ENCODE results near the gene ANKRD29. TPM values are rescaled to one million over a fixed set of nuclear protein-coding genes. Genes with fewer than 3 reads are reported as not detected.
"Not testable (repeated sequence)": the region's sequence is repeated elsewhere in the genome, so short reads cannot be mapped to it uniquely, and the experiment has no call there.

The ANKRD29 gene
- total RNA-seq, 1 experiment from 2014 or later = 2.9 TPM

- no peaks in the 10 kb centered on the region for H3K27me3 ChIP-seq (ENCODE audit: control insufficient read depth, insufficient read depth, low read length)
- DNase-seq = no peak
These were observed 81.9 kb downstream of the ANKRD29 start for GRCh38 chr18:23580677-23581367.

DNA sequence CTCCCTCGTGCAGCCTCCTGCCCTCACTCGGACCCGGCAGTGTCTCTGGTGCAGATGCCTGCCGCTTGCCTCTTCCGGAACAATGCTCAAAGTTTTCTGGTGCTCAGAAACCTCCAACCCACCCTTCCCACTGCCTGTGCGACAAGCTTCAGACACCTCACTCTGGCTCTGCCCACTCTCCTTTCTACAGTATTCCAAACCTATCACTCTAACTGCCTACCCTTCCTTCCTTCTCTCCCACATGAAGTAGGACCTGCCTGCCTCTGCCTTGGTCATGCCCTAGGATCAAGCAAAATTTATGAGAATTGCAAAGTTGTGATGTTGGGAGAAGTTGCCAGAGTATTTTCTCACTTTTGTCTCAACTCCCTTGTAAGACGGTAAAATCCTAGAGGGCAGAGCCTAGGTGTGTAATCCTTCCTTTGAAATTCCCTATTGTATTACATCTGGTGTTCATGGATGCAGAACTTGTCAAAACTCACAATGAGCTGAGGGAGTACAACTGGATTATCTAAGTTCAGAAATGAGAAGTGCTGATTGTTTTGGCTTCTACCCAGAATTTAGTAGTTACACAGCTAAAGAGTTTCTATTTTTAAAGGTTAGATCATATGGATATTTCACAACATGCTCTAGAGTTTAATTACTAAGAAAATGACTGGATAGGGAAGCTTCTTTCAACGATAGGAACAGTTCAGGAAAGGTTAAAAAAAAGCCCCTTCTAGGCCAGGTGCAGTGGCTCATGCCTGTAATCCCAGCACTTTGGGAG is 83.6 kb downstream of the ANKRD29 start:
- H3K27me3 ChIP-seq (ENCODE audit: control insufficient read depth, insufficient read depth, low read length) = no peaks in the 10 kb centered on the region
- no peak overlapping the region for H3K4me3 ChIP-seq (ENCODE audit: insufficient read depth, low read depth, low read length)
- peaks cover 1% of the 10 kb centered on the region for H3K36me3 ChIP-seq (replicated peaks; ENCODE audit: control insufficient read depth, insufficient read depth, low read length)
- DNase-seq = no peak

More at GRCh38 chr18:23580677-23581367, 81.9 kb downstream of the ANKRD29 start:
- H3K36me3 ChIP-seq (replicated peaks; ENCODE audit: control insufficient read depth, insufficient read depth, low read length) = peaks cover 1% of the 10 kb centered on the region
- no peak overlapping the region for H3K4me3 ChIP-seq (ENCODE audit: insufficient read depth, low read depth, low read length)

GRCh38 chr18:23578067-23578701 is 84.5 kb downstream of the ANKRD29 start:
- no peaks in the 10 kb centered on the region for H3K27me3 ChIP-seq (ENCODE audit: control insufficient read depth, insufficient read depth, low read length)
- no peak overlapping the region for H3K4me3 ChIP-seq (ENCODE audit: insufficient read depth, low read depth, low read length)
- H3K36me3 ChIP-seq (replicated peaks; ENCODE audit: control insufficient read depth, insufficient read depth, low read length) = peaks cover 1% of the 10 kb centered on the region
- peak; percentile 18 for DNase-seq

DNA sequence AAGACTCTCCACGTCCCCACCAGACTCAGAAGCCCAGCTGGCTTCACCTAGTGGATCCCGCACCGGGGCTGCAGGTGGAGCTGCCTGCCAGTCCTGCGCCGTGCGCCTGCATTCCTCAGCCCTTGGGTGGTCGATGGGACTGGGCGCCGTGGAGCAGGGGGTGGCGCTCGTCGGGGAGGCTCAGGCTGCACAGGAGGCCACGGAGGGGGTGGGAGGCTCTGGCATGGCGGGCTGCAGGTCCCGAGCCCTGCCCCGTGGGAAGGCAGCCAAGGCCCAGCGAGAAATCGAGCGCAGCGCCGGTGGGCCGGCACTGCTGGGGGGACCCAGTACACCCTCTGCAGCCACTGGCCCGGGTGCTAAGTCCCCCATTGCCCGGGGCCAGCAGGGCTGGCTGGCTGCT is 85.2 kb downstream of the ANKRD29 start:
- not testable (repeated sequence) for H3K4me3 ChIP-seq (ENCODE audit: insufficient read depth, low read depth, low read length); H3K36me3 ChIP-seq (replicated peaks; ENCODE audit: control insufficient read depth, insufficient read depth, low read length); H3K27me3 ChIP-seq (ENCODE audit: control insufficient read depth, insufficient read depth, low read length); DNase-seq

- peaks cover 8% of the 10 kb centered on the region for H3K36me3 ChIP-seq (replicated peaks; ENCODE audit: control insufficient read depth, insufficient read depth, low read length)
These were observed 87.4 kb downstream of the ANKRD29 start for GRCh38 chr18:23575309-23575651.

GRCh38 chr18:23574611-23575308 is 88.0 kb downstream of the ANKRD29 start:
- Histone ChIP-seq H3K4me3 (ENCODE audit: insufficient read depth, low read depth, low read length) (no peak overlapping the region), H3K27me3 (ENCODE audit: control insufficient read depth, insufficient read depth, low read length) (no peaks in the 10 kb centered on the region), H3K36me3 (replicated peaks; ENCODE audit: control insufficient read depth, insufficient read depth, low read length) (peaks cover 8% of the 10 kb centered on the region)
- no peak for DNase-seq

More at GRCh38 chr18:23575309-23575651, 87.4 kb downstream of the ANKRD29 start:
- DNase-seq = no peak
- Histone ChIP-seq H3K27me3 (ENCODE audit: control insufficient read depth, insufficient read depth, low read length) (no peaks in the 10 kb centered on the region), H3K4me3 (ENCODE audit: insufficient read depth, low read depth, low read length) (no peak overlapping the region)

GRCh38 chr18:23573626-23574431 is 88.9 kb downstream of the ANKRD29 start:
- peaks cover 8% of the 10 kb centered on the region for H3K36me3 ChIP-seq (replicated peaks; ENCODE audit: control insufficient read depth, insufficient read depth, low read length)
- H3K27me3 ChIP-seq (ENCODE audit: control insufficient read depth, insufficient read depth, low read length) = no peaks in the 10 kb centered on the region
- DNase-seq = peak; percentile 54
- H3K4me3 ChIP-seq (ENCODE audit: insufficient read depth, low read depth, low read length) = no peak overlapping the region

DNA sequence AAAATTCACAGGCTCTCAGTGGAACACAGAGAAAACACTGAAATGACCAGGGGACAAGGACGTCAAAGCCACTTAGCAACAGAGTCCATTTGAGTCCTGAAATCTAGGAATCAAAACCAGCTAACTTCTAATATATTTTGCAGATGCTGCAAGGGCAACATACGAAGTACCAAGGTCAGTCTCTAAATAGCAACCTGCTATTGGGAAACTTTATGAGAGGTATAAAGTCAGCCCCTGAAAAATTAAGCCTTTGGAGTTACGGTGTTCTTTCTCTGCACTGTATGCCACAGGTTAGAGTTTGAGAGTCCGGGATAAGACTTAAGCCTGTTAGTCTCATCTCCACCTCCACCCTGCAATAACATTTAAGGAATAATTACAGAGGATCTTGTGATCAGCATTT is 89.7 kb downstream of the ANKRD29 start:
- DNase-seq = no peak
- Histone ChIP-seq H3K4me3 (ENCODE audit: insufficient read depth, low read depth, low read length) (no peak overlapping the region), H3K27me3 (ENCODE audit: control insufficient read depth, insufficient read depth, low read length) (no peaks in the 10 kb centered on the region), H3K36me3 (replicated peaks; ENCODE audit: control insufficient read depth, insufficient read depth, low read length) (peaks cover 8% of the 10 kb centered on the region)

- H3K27me3 ChIP-seq (ENCODE audit: control insufficient read depth, insufficient read depth, low read length) = no peaks in the 10 kb centered on the region
- no peak for DNase-seq
- H3K36me3 ChIP-seq (replicated peaks; ENCODE audit: control insufficient read depth, insufficient read depth, low read length) = peaks cover 8% of the 10 kb centered on the region
- H3K4me3 ChIP-seq (ENCODE audit: insufficient read depth, low read depth, low read length) = no peak overlapping the region
These were observed 90.1 kb downstream of the ANKRD29 start for GRCh38 chr18:23572570-23572969.

GRCh38 chr18:23572012-23572411 is 90.7 kb downstream of the ANKRD29 start:
- Histone ChIP-seq H3K27me3 (ENCODE audit: control insufficient read depth, insufficient read depth, low read length) (no peaks in the 10 kb centered on the region), H3K4me3 (ENCODE audit: insufficient read depth, low read depth, low read length) (no peak overlapping the region), H3K36me3 (replicated peaks; ENCODE audit: control insufficient read depth, insufficient read depth, low read length) (peaks cover 8% of the 10 kb centered on the region)
- DNase-seq = no peak

DNA sequence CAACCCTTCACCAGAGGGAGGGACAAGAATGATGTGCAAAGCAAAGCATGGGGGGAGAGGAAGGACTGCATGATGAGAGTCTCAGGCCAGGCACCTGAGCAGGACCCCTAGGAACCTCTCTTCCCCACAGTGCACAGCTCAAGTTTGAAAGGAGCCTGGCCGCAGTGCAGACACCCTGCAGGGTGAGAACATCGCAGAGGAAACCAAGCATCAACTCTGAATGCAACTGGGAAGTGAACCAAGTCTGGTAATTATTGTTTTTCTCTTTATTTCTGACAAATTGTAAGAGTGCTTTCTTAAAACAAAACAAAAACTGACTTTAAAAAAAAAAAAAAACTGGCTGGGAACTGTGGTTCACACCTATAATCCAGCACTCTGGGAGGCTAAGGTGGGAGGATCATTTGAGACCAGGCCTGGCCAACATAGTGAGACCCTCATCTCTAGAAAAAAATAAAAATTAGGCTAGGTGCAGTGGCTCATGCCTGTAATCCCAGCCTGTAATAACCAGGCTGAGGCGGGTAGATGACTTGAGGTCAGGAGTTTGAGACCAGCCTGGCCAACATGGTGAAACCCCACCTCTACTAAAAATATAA is 91.7 kb downstream of the ANKRD29 start:
- Histone ChIP-seq H3K27me3 (ENCODE audit: control insufficient read depth, insufficient read depth, low read length) (no peaks in the 10 kb centered on the region), H3K36me3 (replicated peaks; ENCODE audit: control insufficient read depth, insufficient read depth, low read length) (peaks cover 11% of the 10 kb centered on the region), H3K4me3 (ENCODE audit: insufficient read depth, low read depth, low read length) (no peak overlapping the region)
- no peak for DNase-seq

DNA sequence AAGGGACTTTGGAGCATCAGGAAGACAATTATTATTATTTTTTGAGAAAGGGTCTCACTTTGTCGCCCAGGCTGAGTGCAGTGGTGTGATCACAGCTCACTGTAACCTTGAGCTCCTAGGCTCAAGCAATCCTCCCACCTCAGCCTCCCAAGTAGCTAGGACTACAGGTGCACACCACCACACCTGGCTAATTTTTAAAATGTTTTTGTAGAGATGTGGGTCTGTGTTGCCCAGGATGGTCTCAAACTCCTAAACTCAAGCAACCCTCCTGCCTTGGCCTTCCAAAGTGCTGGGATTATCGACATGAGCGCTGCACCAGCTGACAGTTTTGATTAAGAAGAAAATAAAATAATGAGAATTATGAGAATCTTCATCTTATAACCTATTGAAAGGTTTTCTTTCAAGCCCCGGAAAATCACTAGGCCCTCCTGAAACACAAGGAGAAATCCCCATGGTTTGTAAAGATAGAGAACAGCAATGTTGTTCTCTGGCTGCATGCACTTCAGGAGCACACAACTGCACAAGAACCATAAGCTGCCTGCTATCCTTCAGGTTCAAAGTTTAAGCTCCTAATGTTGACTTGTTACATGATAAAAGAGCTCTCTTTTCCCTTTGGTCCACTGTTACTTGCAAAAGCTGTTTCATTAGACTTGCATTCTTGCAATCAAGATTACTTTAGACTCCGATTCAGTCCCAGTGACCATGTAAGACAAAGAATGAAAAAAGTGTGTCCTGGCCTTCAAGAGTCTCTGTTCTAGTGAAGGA is 93.2 kb downstream of the ANKRD29 start:
- DNase-seq = no peak
- Histone ChIP-seq H3K4me3 (ENCODE audit: insufficient read depth, low read depth, low read length) (no peak overlapping the region), H3K36me3 (replicated peaks; ENCODE audit: control insufficient read depth, insufficient read depth, low read length) (peaks cover 11% of the 10 kb centered on the region), H3K27me3 (ENCODE audit: control insufficient read depth, insufficient read depth, low read length) (no peaks in the 10 kb centered on the region)
